MCF 10A (cell line): Measurements from ENCODE around the gene SPRY1. TPM values are rescaled to one million over a fixed set of nuclear protein-coding genes. Genes with fewer than 3 reads are reported as not detected.

Experiments used
- BruUV-seq: library from RNA; stranded (reverse); fragments of 400-500 nt; replicated peaks from 2 replicates; lab custom pipeline; 2021; lab: Mats Ljungman, UMichigan
- CTCF ChIA-PET: fragments of 300-600 bp; sonication (Branson Sonifier 250); formaldehyde crosslinking; extraction: SDS; loops from one replicate; lab custom pipeline; 2021; ENCODE audit warnings: antibody characterized with exemption, inconsistent platforms; lab: Yijun Ruan, JAX
- POLR2A ChIA-PET: fragments of 300-600, 350-650 bp; sonication (Branson Sonifier 250); formaldehyde crosslinking; extraction: SDS; loops from one replicate; lab custom pipeline; 2020; ENCODE audit warnings: antibody characterized with exemption, inconsistent platforms; lab: Yijun Ruan, JAX
- DNase-seq: peaks from one replicate; pipeline ENCODE4 v3.0.0-alpha.2; 2018; ENCODE audit not compliant: unreplicated experiment
- H3K27ac Mint-ChIP-seq: one replicate; pipeline ENCODE4 v1.8.0; 2022; ENCODE audit warnings: mild to moderate bottlenecking, low read depth, mixed read lengths; ENCODE audit not compliant: unreplicated experiment
- H3K27me3 Mint-ChIP-seq: one replicate; pipeline ENCODE4 v1.8.0; 2022; ENCODE audit warnings: mixed read lengths; ENCODE audit not compliant: insufficient read depth, unreplicated experiment
- H3K36me3 Mint-ChIP-seq: one replicate; pipeline ENCODE4 v1.8.0; 2022; ENCODE audit warnings: mild to moderate bottlenecking, moderate library complexity, mixed read lengths; ENCODE audit not compliant: insufficient read depth, unreplicated experiment
- H3K4me1 Mint-ChIP-seq: one replicate; pipeline ENCODE4 v1.8.0; 2022; ENCODE audit warnings: mixed read lengths; ENCODE audit not compliant: insufficient read depth, unreplicated experiment
- H3K4me3 Mint-ChIP-seq: one replicate; pipeline ENCODE4 v1.8.0; 2022; ENCODE audit warnings: mild to moderate bottlenecking, moderate library complexity, mixed read lengths; ENCODE audit not compliant: unreplicated experiment
- H3K9me3 Mint-ChIP-seq: one replicate; pipeline ENCODE4 v1.8.0; 2022; ENCODE audit warnings: mixed read lengths; ENCODE audit not compliant: unreplicated experiment
- intact Hi-C: fragments of 100-400 bp; cut with micrococcal nuclease; formaldehyde crosslinking; loops from 2 replicates; pipeline ENCODE4 v1.14.1; 2022
- total RNA-seq: library from RNA; stranded (reverse); gene quantifications from 2 replicates; pipeline ENCODE4 v1.2.3, GENCODE V29; 2022
- TF ChIP-seq, protein P1 (sequence below): fragments of 200-600 bp; IDR thresholded peaks from one replicate; pipeline ENCODE4 v1.8.0; 2022; ENCODE audit warnings: antibody characterized with exemption, mild to moderate bottlenecking; ENCODE audit not compliant: unreplicated experiment

The SPRY1 gene
- total RNA-seq, 1 experiment from 2014 or later = 5.6 TPM

DNA sequence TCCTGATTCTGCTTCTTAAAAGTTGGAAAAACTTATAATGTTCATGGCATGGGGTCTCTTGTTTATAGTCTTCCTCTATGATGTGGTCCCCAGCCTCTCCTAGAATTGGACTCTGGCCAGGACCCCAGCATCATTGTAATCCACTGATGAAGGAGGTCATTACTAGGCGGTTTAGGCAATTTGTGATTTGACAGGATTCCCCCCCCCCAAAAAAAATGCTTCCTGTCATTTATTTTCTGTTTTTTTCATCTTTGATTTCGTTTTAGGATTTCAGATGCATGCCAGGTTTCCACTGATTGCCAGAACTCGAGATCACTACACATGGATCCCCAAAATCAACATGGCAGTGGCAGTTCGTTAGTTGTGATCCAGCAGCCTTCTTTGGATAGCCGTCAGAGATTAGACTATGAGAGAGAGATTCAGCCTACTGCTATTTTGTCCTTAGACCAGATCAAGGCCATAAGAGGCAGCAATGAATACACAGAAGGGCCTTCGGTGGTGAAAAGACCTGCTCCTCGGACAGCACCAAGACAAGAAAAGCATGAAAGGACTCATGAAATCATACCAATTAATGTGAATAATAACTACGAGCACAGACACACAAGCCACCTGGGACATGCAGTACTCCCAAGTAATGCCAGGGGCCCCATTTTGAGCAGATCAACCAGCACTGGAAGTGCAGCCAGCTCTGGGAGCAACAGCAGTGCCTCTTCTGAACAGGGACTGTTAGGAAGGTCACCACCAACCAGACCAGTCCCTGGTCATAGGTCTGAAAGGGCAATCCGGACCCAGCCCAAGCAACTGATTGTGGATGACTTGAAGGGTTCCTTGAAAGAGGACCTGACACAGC is 4.9 kb downstream of the SPRY1 start:
- TF ChIP-seq, protein P1, sequence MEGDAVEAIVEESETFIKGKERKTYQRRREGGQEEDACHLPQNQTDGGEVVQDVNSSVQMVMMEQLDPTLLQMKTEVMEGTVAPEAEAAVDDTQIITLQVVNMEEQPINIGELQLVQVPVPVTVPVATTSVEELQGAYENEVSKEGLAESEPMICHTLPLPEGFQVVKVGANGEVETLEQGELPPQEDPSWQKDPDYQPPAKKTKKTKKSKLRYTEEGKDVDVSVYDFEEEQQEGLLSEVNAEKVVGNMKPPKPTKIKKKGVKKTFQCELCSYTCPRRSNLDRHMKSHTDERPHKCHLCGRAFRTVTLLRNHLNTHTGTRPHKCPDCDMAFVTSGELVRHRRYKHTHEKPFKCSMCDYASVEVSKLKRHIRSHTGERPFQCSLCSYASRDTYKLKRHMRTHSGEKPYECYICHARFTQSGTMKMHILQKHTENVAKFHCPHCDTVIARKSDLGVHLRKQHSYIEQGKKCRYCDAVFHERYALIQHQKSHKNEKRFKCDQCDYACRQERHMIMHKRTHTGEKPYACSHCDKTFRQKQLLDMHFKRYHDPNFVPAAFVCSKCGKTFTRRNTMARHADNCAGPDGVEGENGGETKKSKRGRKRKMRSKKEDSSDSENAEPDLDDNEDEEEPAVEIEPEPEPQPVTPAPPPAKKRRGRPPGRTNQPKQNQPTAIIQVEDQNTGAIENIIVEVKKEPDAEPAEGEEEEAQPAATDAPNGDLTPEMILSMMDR = no peak
- CTCF ChIA-PET = interaction anchor here (0.6 to 5.5 kb wide), 3 partner anchors 7 to 1582 kb away, joined by 3 to 23 read pairs (median 4); no protein-coding TSS in a partner anchor
- H3K4me1 Mint-ChIP-seq = peaks cover 10% of the 10 kb centered on the region
- no peaks in the 10 kb centered on the region for H3K27me3 Mint-ChIP-seq
- no peak for DNase-seq
- POLR2A ChIA-PET = interaction anchor here (1.0 to 5.4 kb wide), 5 partner anchors 8 to 248 kb away, joined by 3 to 25 read pairs (median 5); no protein-coding TSS in a partner anchor
- no peak overlapping the region for H3K27ac Mint-ChIP-seq
- no TSS peak for BruUV-seq
- H3K9me3 Mint-ChIP-seq = no peaks in the 10 kb centered on the region
- intact Hi-C loops = no loop called here
- peak overlapping the region; percentile 92 for H3K4me3 Mint-ChIP-seq
- H3K36me3 Mint-ChIP-seq = peaks cover 28% of the 10 kb centered on the region

DNA sequence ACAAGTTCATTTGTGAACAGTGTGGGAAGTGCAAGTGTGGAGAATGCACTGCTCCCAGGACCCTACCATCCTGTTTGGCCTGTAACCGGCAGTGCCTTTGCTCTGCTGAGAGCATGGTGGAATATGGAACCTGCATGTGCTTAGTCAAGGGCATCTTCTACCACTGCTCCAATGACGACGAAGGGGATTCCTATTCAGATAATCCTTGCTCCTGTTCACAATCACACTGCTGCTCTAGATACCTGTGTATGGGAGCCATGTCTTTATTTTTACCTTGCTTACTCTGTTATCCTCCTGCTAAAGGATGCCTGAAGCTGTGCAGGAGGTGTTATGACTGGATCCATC is 5.5 kb downstream of the SPRY1 start:
- BruUV-seq = no TSS peak
- H3K4me1 Mint-ChIP-seq = peaks cover 10% of the 10 kb centered on the region

DNA sequence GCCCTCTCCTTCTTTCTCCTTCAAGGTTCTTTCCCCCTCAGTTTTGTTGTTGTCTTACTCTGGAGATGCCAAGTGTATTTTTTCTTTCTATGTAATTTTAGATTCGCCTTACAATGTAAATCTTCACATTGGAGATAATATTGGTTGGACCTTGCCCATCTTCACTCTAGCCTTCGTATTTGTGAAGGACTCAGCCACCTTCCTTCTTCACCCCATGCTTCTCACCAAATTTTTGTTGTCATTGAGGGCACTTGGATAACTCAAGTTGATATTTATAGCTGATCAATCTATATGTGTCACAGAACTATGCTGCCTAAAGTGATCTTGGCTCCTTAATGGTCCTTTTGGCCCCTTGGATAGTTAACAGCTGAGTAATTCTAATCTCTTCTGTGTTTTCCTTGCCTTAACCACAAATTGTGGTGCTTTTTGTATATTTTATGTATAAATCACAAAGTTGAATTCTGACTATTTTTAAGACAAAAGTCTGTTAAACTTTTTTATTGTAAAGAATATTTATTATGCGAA is 6.5 kb downstream of the SPRY1 start:
- intact Hi-C loops = no loop called here
- peaks cover 28% of the 10 kb centered on the region for H3K36me3 Mint-ChIP-seq
- CTCF ChIA-PET = interaction anchor here (0.7 to 5.5 kb wide), 4 partner anchors 74 to 258 kb away, joined by 3 to 23 read pairs (median 3); no protein-coding TSS in a partner anchor
- no peak for DNase-seq
- H3K27ac Mint-ChIP-seq = no peak overlapping the region
- no TSS peak for BruUV-seq
- no peaks in the 10 kb centered on the region for H3K9me3 Mint-ChIP-seq
- H3K27me3 Mint-ChIP-seq = no peaks in the 10 kb centered on the region
- no peak overlapping the region for H3K4me3 Mint-ChIP-seq
- POLR2A ChIA-PET = interaction anchor here (1.0 kb wide), 1 partner anchor 15 kb away, joined by 3 read pairs; no protein-coding TSS in a partner anchor
- TF ChIP-seq, protein P1 = no peak
- peaks cover 10% of the 10 kb centered on the region for H3K4me1 Mint-ChIP-seq

More for the DNA sequence above, 5.5 kb downstream of the SPRY1 start:
- Mint-ChIP-seq H3K27ac (no peak overlapping the region), H3K9me3 (no peaks in the 10 kb centered on the region), H3K36me3 (peaks cover 28% of the 10 kb centered on the region), H3K27me3 (no peaks in the 10 kb centered on the region), H3K4me3 (no peak overlapping the region)
- intact Hi-C loops = no loop called here
- DNase-seq = no peak
- ChIA-PET POLR2A (interaction anchor here (1.0 kb wide), 1 partner anchor 16 kb away, joined by 3 read pairs; no protein-coding TSS in a partner anchor), CTCF (interaction anchor here (0.6 to 5.5 kb wide), 2 partner anchors 259 to 1583 kb away, joined by 3 to 23 read pairs; no protein-coding TSS in a partner anchor)
- TF ChIP-seq, protein P1 = no peak

DNA sequence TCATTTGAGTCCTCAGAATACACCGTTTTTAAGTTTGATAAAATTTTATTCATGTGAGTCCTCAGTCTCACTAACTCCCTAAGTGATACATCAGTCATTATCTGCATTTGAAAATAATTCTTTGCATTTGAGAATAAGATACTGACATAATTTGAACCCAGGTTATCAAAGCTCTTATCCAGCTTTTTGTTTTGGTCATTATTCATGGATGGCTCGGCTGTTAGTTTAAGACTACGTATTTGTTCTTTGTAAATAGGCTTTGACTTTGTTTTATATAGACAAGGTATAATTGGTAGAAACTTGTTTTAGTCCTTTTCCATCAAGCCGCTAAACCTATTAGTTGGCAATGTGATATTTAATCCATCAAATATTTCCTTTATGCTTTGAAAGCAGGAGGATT is 7.9 kb downstream of the SPRY1 start:
- BruUV-seq = no TSS peak
- intact Hi-C loops = no loop called here
- no peaks in the 10 kb centered on the region for H3K27me3 Mint-ChIP-seq
- no peak overlapping the region for H3K4me3 Mint-ChIP-seq
- no peak overlapping the region for H3K27ac Mint-ChIP-seq
- H3K4me1 Mint-ChIP-seq = peaks cover 10% of the 10 kb centered on the region
- TF ChIP-seq, protein P1 = no peak
- no peak for DNase-seq
- ChIA-PET POLR2A (interaction anchor here (0.6 to 1.6 kb wide), 4 partner anchors 8 to 120 kb away, joined by 3 to 6 read pairs (median 4); partner anchors contain the start of gene SPRY1), CTCF (interaction anchor here (0.6 to 5.5 kb wide), 5 partner anchors 14 to 257 kb away, joined by 3 to 23 read pairs (median 3); no protein-coding TSS in a partner anchor)
- H3K9me3 Mint-ChIP-seq = no peaks in the 10 kb centered on the region
- H3K36me3 Mint-ChIP-seq = peaks cover 24% of the 10 kb centered on the region
